K562 (cell line): ENCODE measurements around the gene SHISAL2B. TPM values are rescaled to one million over a fixed set of nuclear protein-coding genes. Genes with fewer than 3 reads are reported as not detected.

Experiments
- ATAC-seq: fragments of 200-7000 bp; cut with Tn5 transposase; 3 replicates; pipeline ENCODE4 v1.9.1; 2020; ENCODE audit warnings: moderate library complexity
- Bru-seq: library from RNA; stranded (reverse); fragments of 400-500 nt; gene quantifications from one replicate; lab custom pipeline; 2021; lab: Mats Ljungman, UMichigan
- BruChase-seq, 2 experiments: library from RNA; stranded (reverse); fragments of 400-500 nt; gene quantifications; one replicate each; lab custom pipeline; 2021; lab: Mats Ljungman, UMichigan
- BruUV-seq: library from RNA; stranded (reverse); fragments of 400-500 nt; replicated peaks from 2 replicates; lab custom pipeline; 2021; lab: Mats Ljungman, UMichigan
- CTCF ChIA-PET: fragments of 300-600 bp; formaldehyde crosslinking; extraction: SDS; loops from one replicate; lab custom pipeline; 2021; ENCODE audit warnings: low intra/inter-chr PET ratio; lab: Yijun Ruan, JAX
- POLR2A ChIA-PET: fragments of 300-600, 350-650 bp; sonication (Branson Sonifier 250); formaldehyde crosslinking; extraction: SDS; loops from one replicate; lab custom pipeline; 2021; ENCODE audit warnings: antibody characterized with exemption, inconsistent platforms; lab: Yijun Ruan, JAX
- DNase-seq, 4 experiments: peaks; one replicate each; pipeline versions ENCODE4 v3.0.0 to v3.0.0-alpha.2; 2011 to 2018; ENCODE audit warnings: low spot score in 3 of 4, mixed read lengths in 3 of 4; ENCODE audit errors: extremely low read depth in 1 of 4
- FAIRE-seq: peaks from 2 replicates; lab custom pipeline; 2011; peaks lifted over from hg19 to GRCh38; lab: Jason Lieb, UNC
- H2AFZ ChIP-seq: 2 replicates; pipeline ENCODE4 v1.6.0; 2011; ENCODE audit warnings: low read depth, low read length, control low read depth, inconsistent platforms
- H3K27ac ChIP-seq: fragments of 200-600 bp; 3 replicates; pipeline ENCODE4 v1.8.0; 2011; ENCODE audit warnings: low read depth, mild to moderate bottlenecking, control low read depth, inconsistent platforms, low read length, moderate library complexity, mixed read lengths; ENCODE audit errors: extremely low read depth
- H3K27me3 ChIP-seq, 2 experiments: fragments of 300-600 bp in 1 of 2; 2 replicates in 1 of 2; 3 replicates in 1 of 2; pipeline versions ENCODE4 v1.6.0 to v1.8.0; 2011; ENCODE audit warnings: inconsistent platforms in 2 of 2, low read length in 2 of 2, mild to moderate bottlenecking in 1 of 2, mixed read lengths in 1 of 2, moderate library complexity in 1 of 2; ENCODE audit not compliant: control insufficient read depth in 2 of 2, insufficient read depth in 2 of 2
- H3K36me3 ChIP-seq: fragments of 300-600 bp; 3 replicates; pipeline ENCODE4 v1.8.0; 2011; ENCODE audit warnings: mild to moderate bottlenecking, low read length, inconsistent platforms; ENCODE audit not compliant: control insufficient read depth, insufficient read depth
- H3K4me1 ChIP-seq, 2 experiments: fragments of 200-600 bp in 1 of 2; replicated peaks in 1 of 2; 2 replicates in 1 of 2; 3 replicates in 1 of 2; pipeline versions ENCODE4 v1.5.1 to v1.8.0; 2011; ENCODE audit warnings: inconsistent platforms in 2 of 2, low read length in 2 of 2, mild to moderate bottlenecking in 1 of 2, mixed read lengths in 1 of 2, moderate library complexity in 1 of 2; ENCODE audit not compliant: control insufficient read depth in 2 of 2, insufficient read depth in 2 of 2
- H3K4me2 ChIP-seq: 2 replicates; pipeline ENCODE4 v1.6.1; 2011; ENCODE audit warnings: low read length, control low read depth, inconsistent platforms, mixed read lengths; ENCODE audit not compliant: insufficient read depth
- H3K4me3 ChIP-seq: fragments of 200-600 bp; sonication (generic), shearing (Covaris generic); 2 replicates; pipeline ENCODE4 v1.5.1; 2016; ENCODE audit warnings: control low read depth, inconsistent platforms
- H3K79me2 ChIP-seq: fragments of 200-600 bp; 3 replicates; pipeline ENCODE4 v1.8.0; 2011; ENCODE audit warnings: low read length, inconsistent platforms; ENCODE audit not compliant: control insufficient read depth, insufficient read depth
- H3K9ac ChIP-seq, 2 experiments: 2 replicates each; pipeline versions ENCODE4 v1.6.0 to v1.6.1; 2011; ENCODE audit warnings: low read depth in 2 of 2, low read length in 2 of 2, control low read depth in 1 of 2, inconsistent platforms in 1 of 2, mild to moderate bottlenecking in 1 of 2, mixed read lengths in 1 of 2; ENCODE audit not compliant: insufficient read depth in 1 of 2
- H3K9me1 ChIP-seq: one replicate; pipeline ENCODE4 v1.6.0; 2011; ENCODE audit warnings: inconsistent platforms, mild to moderate bottlenecking, low read length, moderate library complexity; ENCODE audit not compliant: control insufficient read depth, insufficient read depth
- H3K9me3 ChIP-seq: replicated peaks from 2 replicates; pipeline ENCODE4 v1.5.1; 2011; ENCODE audit warnings: low read depth, low read length, inconsistent platforms; ENCODE audit not compliant: control insufficient read depth, insufficient read depth
- H4K20me1 ChIP-seq: replicated peaks from 2 replicates; pipeline ENCODE4 v1.6.1; 2011; ENCODE audit warnings: low read length, inconsistent platforms, mixed read lengths; ENCODE audit not compliant: control insufficient read depth, insufficient read depth
- HDAC6 ChIP-seq: IDR thresholded peaks from 2 replicates; pipeline ENCODE4 v1.6.1; 2012; ENCODE audit warnings: low read depth, mild to moderate bottlenecking, control low read depth, inconsistent platforms, low read length, moderate library complexity
- NFE2L1 ChIP-seq: fragments of 450-650 bp; IDR thresholded peaks from 2 replicates; pipeline ENCODE4 v1.6.1; 2016; ENCODE audit warnings: missing genetic modification characterization, low read depth, mild to moderate bottlenecking, missing compliant biosample characterization, moderate library complexity, borderline replicate concordance
- TFAP4 ChIP-seq: sonication (generic); formaldehyde crosslinking; IDR thresholded peaks from 2 replicates; pipeline ENCODE4 v1.8.0; 2022; ENCODE audit warnings: missing genetic modification reagents, mild to moderate bottlenecking, moderate library complexity, borderline replicate concordance
- ZBTB33 ChIP-seq: sonication (generic); formaldehyde crosslinking; IDR thresholded peaks from 2 replicates; pipeline ENCODE4 v1.8.1; 2023; ENCODE audit warnings: mild to moderate bottlenecking, missing genetic modification reagents
- WGBS: fragments of 100-300 bp; shearing (Covaris generic); methylation state at CpG from one replicate; pipeline ENCODE4 v1.1.6; 2016; ENCODE audit warnings: low coverage, mixed read lengths; ENCODE audit not compliant: insufficient coverage; ENCODE audit errors: missing lambda C conversion rate; 5-methylcytosine and 5-hydroxymethylcytosine counted together
- in situ Hi-C: fragments of 300-500 bp; cut with MboI; formaldehyde crosslinking; loops from 4 replicates; pipeline ENCODE4 v1.15.0; 2018; ENCODE audit warnings: inconsistent platforms, mixed read lengths
- intact Hi-C: fragments of 100-400 bp; cut with micrococcal nuclease; formaldehyde crosslinking; loops from 2 replicates; pipeline ENCODE4 v1.14.2; 2022
- long read RNA-seq, 3 experiments: library from polyadenylated mRNA in 2 of 3; library from RNA in 1 of 3; unstranded in 2 of 3; stranded (forward) in 1 of 3; transcript quantifications; one replicate each; pipeline ENCODE4 v2.0.0, GENCODE V29; 2019 to 2022
- polyA minus RNA-seq, 3 experiments: library from RNA; depleted of rRNA, polyadenylated mRNA; stranded (reverse); fragments of >200 nt; gene quantifications; 2 replicates each; pipeline ENCODE4 v1.2.3, GENCODE V29; 2011
- polyA plus RNA-seq, 8 experiments: library from polyadenylated mRNA; depleted of rRNA in 4 of 8; stranded (reverse) in 5 of 8; unstranded in 3 of 8; fragments of >200 nt; fragmentation: Nextera tagmentation in 2 of 8; fragmentation: Illumina TruSeq in 1 of 8; extraction: Ambion mirVana in 2 of 8; extraction: Trizol in 1 of 8; gene quantifications; 2 replicates each; pipeline versions ENCODE4 v1.2.1 to v1.2.3, GENCODE V29; 2011 to 2014; ENCODE audit warnings: inconsistent platforms in 1 of 8, missing spikeins in 1 of 8
- total RNA-seq, 7 experiments: library from RNA; depleted of rRNA in 6 of 7; stranded (reverse); fragments of >200 nt in 6 of 7; fragmentation: Illumina TruSeq in 2 of 7; extraction: Trizol in 2 of 7; gene quantifications; 2 replicates each; pipeline versions ENCODE4 v1.2.1 to v1.2.3, GENCODE V29; 2011 to 2021; ENCODE audit warnings: low replicate concordance in 1 of 7
- TF ChIP-seq, protein P1 (sequence below), 2 experiments: IDR thresholded peaks; 2 replicates each; pipeline ENCODE4 v1.6.1; 2011; ENCODE audit warnings: borderline replicate concordance in 1 of 2, control low read depth in 1 of 2, low read depth in 1 of 2, low read length in 1 of 2, mild to moderate bottlenecking in 1 of 2, mixed read lengths in 1 of 2, moderate library complexity in 1 of 2; ENCODE audit not compliant: insufficient read depth in 1 of 2, insufficient read length in 1 of 2, poor library complexity in 1 of 2, severe bottlenecking in 1 of 2; ENCODE audit errors: extremely low read depth in 1 of 2
- TF ChIP-seq, protein P2 (sequence below): fragments of 250-450 bp; sonication (Bioruptor Pico); IDR thresholded peaks from 2 replicates; pipeline ENCODE4 v1.5.0; 2020; ENCODE audit warnings: mild to moderate bottlenecking

The SHISAL2B gene
- not detected in 2 replicates for total RNA-seq (2011; cell fraction: chromatin; rRNA removed; ENCODE audit: low replicate concordance)
- total RNA-seq (2011; cell fraction: nucleolus; rRNA removed): not detected in 2 replicates
- not detected in 2 replicates for total RNA-seq (2011; cell fraction: nucleoplasm; rRNA removed)
- total RNA-seq (2014; rRNA removed) (not detected in 2 replicates), total RNA-seq (2014; rRNA removed; fragmentation: Illumina TruSeq; extraction: Trizol) (not detected in 2 replicates), total RNA-seq (2015; rRNA removed; fragmentation: Illumina TruSeq; extraction: Trizol) (not detected in 2 replicates), total RNA-seq (2021) (not detected in 2 replicates), polyA plus RNA-seq (2011; rRNA removed) (not detected in 2 replicates), polyA plus RNA-seq (2014; fragmentation: Illumina TruSeq; extraction: Trizol) (not detected in 2 replicates), polyA plus RNA-seq (2014; fragmentation: Nextera tagmentation; extraction: Ambion mirVana) (not detected), polyA plus RNA-seq (2014; rRNA removed) (not detected in 2 replicates), polyA minus RNA-seq (2011; rRNA and poly(A)+ RNA removed) (not detected in 2 replicates), Bru-seq, nascent RNA (percentile 4 among the genes with signal in this experiment), BruChase-seq, experiment 1, labeled RNA remaining after a 2-hour chase (percentile 12 among the genes with signal in this experiment), BruChase-seq, experiment 2, labeled RNA remaining after a 6-hour chase (percentile 10 among the genes with signal in this experiment)
- polyA plus RNA-seq (2011; cell fraction: cytosol; rRNA removed): not detected in 2 replicates
- not detected in 2 replicates for polyA plus RNA-seq (2011; cell fraction: nucleus; rRNA removed)
- not detected in 2 replicates for polyA plus RNA-seq (2012)
- not detected in 2 replicates for polyA minus RNA-seq (2011; cell fraction: cytosol; rRNA and poly(A)+ RNA removed)
- polyA minus RNA-seq (2011; cell fraction: nucleus; rRNA and poly(A)+ RNA removed): not detected in 2 replicates
- long read RNA-seq, experiment 1: 0 reads
- long read RNA-seq, experiment 2: 0 reads
- long read RNA-seq, experiment 3: 0 reads

- H3K4me3 ChIP-seq: no peak within 1 kb of the TSS
- TF ChIP-seq HDAC6: peak; percentile 53; the same call in 1 of the 2 replicates
- peak; percentile 29; the same call in 1 of the 2 replicates for TF ChIP-seq ZBTB33 (CRISPR knock-in tag)
- no peak for TF ChIP-seq NFE2L1
- TF ChIP-seq, protein P1, sequence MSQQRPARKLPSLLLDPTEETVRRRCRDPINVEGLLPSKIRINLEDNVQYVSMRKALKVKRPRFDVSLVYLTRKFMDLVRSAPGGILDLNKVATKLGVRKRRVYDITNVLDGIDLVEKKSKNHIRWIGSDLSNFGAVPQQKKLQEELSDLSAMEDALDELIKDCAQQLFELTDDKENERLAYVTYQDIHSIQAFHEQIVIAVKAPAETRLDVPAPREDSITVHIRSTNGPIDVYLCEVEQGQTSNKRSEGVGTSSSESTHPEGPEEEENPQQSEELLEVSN (IDR thresholded peaks at IDR 0.05; ENCODE audit: borderline replicate concordance in 1 of 2, extremely low read depth in 1 of 2, insufficient read depth in 1 of 2, insufficient read length in 1 of 2, low read depth in 1 of 2, low read length in 1 of 2, poor library complexity in 1 of 2, severe bottlenecking in 1 of 2): peak in 1 of 2 experiments; percentile 18
- 0 out of 2 replicates have a peak, but pooled peaks have one; percentile 18 for TF ChIP-seq TFAP4 (CRISPR knock-in tag)
- TF ChIP-seq, protein P2, sequence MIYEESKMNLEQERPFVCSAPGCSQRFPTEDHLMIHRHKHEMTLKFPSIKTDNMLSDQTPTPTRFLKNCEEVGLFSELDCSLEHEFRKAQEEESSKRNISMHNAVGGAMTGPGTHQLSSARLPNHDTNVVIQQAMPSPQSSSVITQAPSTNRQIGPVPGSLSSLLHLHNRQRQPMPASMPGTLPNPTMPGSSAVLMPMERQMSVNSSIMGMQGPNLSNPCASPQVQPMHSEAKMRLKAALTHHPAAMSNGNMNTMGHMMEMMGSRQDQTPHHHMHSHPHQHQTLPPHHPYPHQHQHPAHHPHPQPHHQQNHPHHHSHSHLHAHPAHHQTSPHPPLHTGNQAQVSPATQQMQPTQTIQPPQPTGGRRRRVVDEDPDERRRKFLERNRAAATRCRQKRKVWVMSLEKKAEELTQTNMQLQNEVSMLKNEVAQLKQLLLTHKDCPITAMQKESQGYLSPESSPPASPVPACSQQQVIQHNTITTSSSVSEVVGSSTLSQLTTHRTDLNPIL (CRISPR knock-in tag): no peak
- TF ChIP-seq, all 486 proteins: peak for 4
- no peak within 1 kb of the TSS for H3K27ac ChIP-seq
- no peaks in the 10 kb centered on the region for H4K20me1 ChIP-seq
- H3K79me2 ChIP-seq: no peaks in the 10 kb centered on the region
- H3K4me2 ChIP-seq: peak within 1 kb of the TSS; percentile 21; the same call in 1 of the 2 replicates
- H3K9me3 ChIP-seq: no peaks in the 10 kb centered on the region
- POLR2A ChIA-PET: interaction anchor here (0.6 kb wide), 1 partner anchor 33 kb away, joined by 3 read pairs; no protein-coding TSS in a partner anchor
- CTCF ChIA-PET: no interaction called here
- DNase-seq (no peak), FAIRE-seq (no peak), ATAC-seq (peak; percentile 55)
- in situ Hi-C loops (no loop called here), intact Hi-C loops (no loop called here)
- peaks cover 0 to 10% of the 10 kb centered on the region in 2 experiments; a peak in 4 of 5 replicates for H3K4me1 ChIP-seq
- peaks cover 17% of the 10 kb centered on the region in 2 experiments for H3K27me3 ChIP-seq
- 0 out of 2 replicates have a peak within 1 kb of the TSS, but pooled peaks have one; percentile 33 for H2AFZ ChIP-seq
- H3K9ac ChIP-seq: no peak within 1 kb of the TSS
- H3K9me1 ChIP-seq: no peaks in the 10 kb centered on the region
- H3K36me3 ChIP-seq: no peaks in the 10 kb centered on the region
- no TSS peak for BruUV-seq
- 16% methylated on average over 36 of the region's 71 CpGs for WGBS
These were observed at the start of gene SHISAL2B for GRCh38 chr5:64690417-64691151. SHISAL2B (plus strand) TSS chr5:64690503; CDS start chr5:64690624, 121 bp downstream.
